GM12878 (cell line): Measurements from ENCODE around the gene EGFR.

Source experiments
- EZH2 ChIP-seq: IDR thresholded peaks from 2 replicates; pipeline ENCODE4 v1.6.1; 2012; ENCODE audit warnings: low read depth, mild to moderate bottlenecking, control low read depth, inconsistent platforms, low read length, borderline replicate concordance; ENCODE audit not compliant: control insufficient read depth
- STAT1 ChIP-seq: fragments of 450-650 bp; conservative IDR thresholded peaks from 2 replicates; pipeline ENCODE4 v1.6.1; 2014; ENCODE audit warnings: antibody characterized with exemption, mild to moderate bottlenecking
- TF ChIP-seq, protein P1 (sequence below), 3 experiments: IDR thresholded peaks in 2 of 3; conservative IDR thresholded peaks in 1 of 3; 2 replicates each; pipeline ENCODE4 v1.5.1; 2011; ENCODE audit warnings: low read depth in 3 of 3, low read length in 3 of 3, mild to moderate bottlenecking in 3 of 3, control low read depth in 2 of 3, moderate library complexity in 2 of 3, inconsistent platforms in 1 of 3, mixed read lengths in 1 of 3; ENCODE audit not compliant: control insufficient read depth in 2 of 3, insufficient read depth in 1 of 3; ENCODE audit errors: extremely low read depth in 1 of 3
- TF ChIP-seq, protein P2 (sequence below): IDR thresholded peaks from 2 replicates; pipeline ENCODE4 v1.6.1; 2011; ENCODE audit warnings: mild to moderate bottlenecking, low read depth, low read length, moderate library complexity; ENCODE audit not compliant: insufficient replicate concordance

DNA sequence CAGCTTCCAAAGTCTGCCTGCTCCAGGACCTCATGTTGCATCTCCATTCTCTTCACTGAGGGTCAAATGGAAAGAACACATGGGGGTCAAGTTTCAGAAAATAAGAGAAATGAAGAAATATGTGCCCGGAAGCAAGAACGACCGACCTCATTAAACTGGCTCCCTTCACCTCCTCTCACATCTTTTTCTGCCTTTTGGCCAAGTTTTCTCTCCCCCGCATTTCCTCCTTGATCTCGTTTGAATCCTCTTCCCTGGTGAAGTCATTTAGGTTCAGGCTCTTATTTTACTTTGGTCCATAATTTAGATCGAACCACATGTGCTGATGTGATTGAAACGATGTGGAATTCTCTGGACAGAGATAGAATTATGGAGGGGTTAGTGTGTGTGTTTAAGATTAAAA lies 44.2 kb downstream of the EGFR start:
- TF ChIP-seq, protein P1, sequence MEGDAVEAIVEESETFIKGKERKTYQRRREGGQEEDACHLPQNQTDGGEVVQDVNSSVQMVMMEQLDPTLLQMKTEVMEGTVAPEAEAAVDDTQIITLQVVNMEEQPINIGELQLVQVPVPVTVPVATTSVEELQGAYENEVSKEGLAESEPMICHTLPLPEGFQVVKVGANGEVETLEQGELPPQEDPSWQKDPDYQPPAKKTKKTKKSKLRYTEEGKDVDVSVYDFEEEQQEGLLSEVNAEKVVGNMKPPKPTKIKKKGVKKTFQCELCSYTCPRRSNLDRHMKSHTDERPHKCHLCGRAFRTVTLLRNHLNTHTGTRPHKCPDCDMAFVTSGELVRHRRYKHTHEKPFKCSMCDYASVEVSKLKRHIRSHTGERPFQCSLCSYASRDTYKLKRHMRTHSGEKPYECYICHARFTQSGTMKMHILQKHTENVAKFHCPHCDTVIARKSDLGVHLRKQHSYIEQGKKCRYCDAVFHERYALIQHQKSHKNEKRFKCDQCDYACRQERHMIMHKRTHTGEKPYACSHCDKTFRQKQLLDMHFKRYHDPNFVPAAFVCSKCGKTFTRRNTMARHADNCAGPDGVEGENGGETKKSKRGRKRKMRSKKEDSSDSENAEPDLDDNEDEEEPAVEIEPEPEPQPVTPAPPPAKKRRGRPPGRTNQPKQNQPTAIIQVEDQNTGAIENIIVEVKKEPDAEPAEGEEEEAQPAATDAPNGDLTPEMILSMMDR (IDR thresholded peaks at IDR 0.05 in 2 of 3, conservative IDR thresholded peaks at IDR 0.05 in 1 of 3; ENCODE audit: control insufficient read depth in 2 of 3, extremely low read depth in 1 of 3, insufficient read depth in 1 of 3, low read depth in 3 of 3, low read length in 3 of 3) = no peak
- TF ChIP-seq, protein P2, sequence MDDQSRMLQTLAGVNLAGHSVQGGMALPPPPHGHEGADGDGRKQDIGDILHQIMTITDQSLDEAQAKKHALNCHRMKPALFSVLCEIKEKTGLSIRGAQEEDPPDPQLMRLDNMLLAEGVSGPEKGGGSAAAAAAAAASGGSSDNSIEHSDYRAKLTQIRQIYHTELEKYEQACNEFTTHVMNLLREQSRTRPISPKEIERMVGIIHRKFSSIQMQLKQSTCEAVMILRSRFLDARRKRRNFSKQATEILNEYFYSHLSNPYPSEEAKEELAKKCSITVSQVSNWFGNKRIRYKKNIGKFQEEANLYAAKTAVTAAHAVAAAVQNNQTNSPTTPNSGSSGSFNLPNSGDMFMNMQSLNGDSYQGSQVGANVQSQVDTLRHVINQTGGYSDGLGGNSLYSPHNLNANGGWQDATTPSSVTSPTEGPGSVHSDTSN = no peak
- no peak for TF ChIP-seq STAT1
- no peak for TF ChIP-seq EZH2
